GM12878 (cell line): ENCODE data around the gene OVCA2. TPM values are rescaled to one million over a fixed set of nuclear protein-coding genes. Genes with fewer than 3 reads are reported as not detected.

Experiments
- ATAC-seq: fragments of 200-7000 bp; cut with Tn5 transposase; 3 replicates; pipeline ENCODE4 v1.9.1; 2020; ENCODE audit warnings: mild to moderate bottlenecking, moderate library complexity
- BruUV-seq: library from RNA; stranded (reverse); fragments of 400-500 nt; replicated peaks from 2 replicates; lab custom pipeline; 2021; lab: Mats Ljungman, UMichigan
- CTCF ChIA-PET: fragments of 300-600 bp; sonication (Branson Sonifier 250); formaldehyde crosslinking; extraction: SDS; loops from one replicate; lab custom pipeline; 2021; ENCODE audit warnings: inconsistent platforms; lab: Yijun Ruan, JAX
- POLR2A ChIA-PET: fragments of 350-600 bp; formaldehyde crosslinking; extraction: SDS; loops from one replicate; lab custom pipeline; 2021; ENCODE audit warnings: inconsistent platforms; lab: Charles Lee
- RAD21 ChIA-PET: fragments of 300-600 bp; sonication (Branson Sonifier 250); formaldehyde crosslinking; loops from one replicate; lab custom pipeline; 2023; ENCODE audit warnings: antibody characterized with exemption; ENCODE audit not compliant: unreplicated experiment; lab: Charles Lee
- SMC1A ChIA-PET: fragments of 300-600 bp; sonication (Branson Sonifier 250); formaldehyde crosslinking; loops from one replicate; lab custom pipeline; 2023; ENCODE audit not compliant: unreplicated experiment, uncharacterized antibody; lab: Charles Lee
- DNase-seq: peaks from one replicate; pipeline ENCODE4 v3.0.0-alpha.2; 2011; ENCODE audit warnings: low read depth, low spot score
- FAIRE-seq: peaks from 3 replicates; lab custom pipeline; 2011; peaks lifted over from hg19 to GRCh38; lab: Jason Lieb, UNC
- H2AFZ ChIP-seq: 2 replicates; pipeline ENCODE4 v1.6.0; 2011; ENCODE audit warnings: low read depth, low read length, control low read depth; ENCODE audit not compliant: control insufficient read depth
- H3K27ac ChIP-seq: 2 replicates; pipeline ENCODE4 v1.5.1; 2011; ENCODE audit warnings: control low read depth; ENCODE audit not compliant: control insufficient read depth, insufficient read depth
- H3K27me3 ChIP-seq, 2 experiments: replicated peaks in 1 of 2; 2 replicates each; pipeline versions ENCODE4 v1.6.0 to v1.6.1; 2011; ENCODE audit warnings: low read length in 1 of 2; ENCODE audit not compliant: control insufficient read depth in 2 of 2, insufficient read depth in 2 of 2
- H3K36me3 ChIP-seq, 2 experiments: 2 replicates each; pipeline ENCODE4 v1.5.1; 2011; ENCODE audit warnings: low read length in 1 of 2; ENCODE audit not compliant: control insufficient read depth in 2 of 2, insufficient read depth in 2 of 2
- H3K4me1 ChIP-seq: 2 replicates; pipeline ENCODE4 v1.6.1; 2011; ENCODE audit warnings: mild to moderate bottlenecking, low read length, moderate library complexity, mixed read lengths; ENCODE audit not compliant: control insufficient read depth, insufficient read depth
- H3K4me2 ChIP-seq: 2 replicates; pipeline ENCODE4 v1.6.0; 2011; ENCODE audit warnings: control low read depth; ENCODE audit not compliant: control insufficient read depth, insufficient read depth
- H3K4me3 ChIP-seq: fragments of 200-600 bp; sonication (generic); 2 replicates; pipeline ENCODE4 v1.5.1; 2016
- H3K79me2 ChIP-seq: 2 replicates; pipeline ENCODE4 v1.6.0; 2011; ENCODE audit warnings: low read length; ENCODE audit not compliant: control insufficient read depth, insufficient read depth
- H3K9ac ChIP-seq: 2 replicates; pipeline ENCODE4 v1.8.0; 2011; ENCODE audit warnings: low read length, control low read depth, mixed read lengths; ENCODE audit not compliant: control insufficient read depth, insufficient read depth
- H3K9me3 ChIP-seq: replicated peaks from 3 replicates; pipeline ENCODE4 v1.5.1; 2011; ENCODE audit warnings: mild to moderate bottlenecking, low read length; ENCODE audit not compliant: control insufficient read depth, insufficient read depth
- H4K20me1 ChIP-seq: 2 replicates; pipeline ENCODE4 v1.6.0; 2011; ENCODE audit not compliant: control insufficient read depth, insufficient read depth
- POLR2A ChIP-seq: IDR thresholded peaks from 2 replicates; pipeline ENCODE4 v1.6.1; 2011; ENCODE audit warnings: low read depth, mild to moderate bottlenecking, low read length
- RELA ChIP-seq: fragments of 450-650 bp; IDR thresholded peaks from 2 replicates; pipeline ENCODE4 v1.8.0; 2014; ENCODE audit warnings: borderline replicate concordance; ENCODE audit not compliant: partially characterized antibody
- SREBF2 ChIP-seq: IDR thresholded peaks from 2 replicates; pipeline ENCODE4 v1.6.1; 2012; ENCODE audit warnings: mild to moderate bottlenecking, low read length
- WGBS: methylation state at CpG from one replicate; pipeline ENCODE4 v1.1.6; 2016; ENCODE audit warnings: low lambda C conversion rate; ENCODE audit not compliant: insufficient replicate concordance, insufficient coverage; ENCODE audit errors: missing lambda C conversion rate; 5-methylcytosine and 5-hydroxymethylcytosine counted together
- in situ Hi-C: fragments of 300-500 bp; cut with MboI; formaldehyde crosslinking; loops from 9 replicates; pipeline ENCODE4 v1.14.3; 2018; ENCODE audit warnings: mixed read lengths
- intact Hi-C: fragments of 100-400 bp; cut with micrococcal nuclease; formaldehyde crosslinking; loops from one replicate; pipeline ENCODE4 v1.14.2; 2022; ENCODE audit not compliant: unreplicated experiment
- polyA plus RNA-seq, 11 experiments: library from polyadenylated mRNA; depleted of rRNA in 4 of 11; unstranded in 6 of 11; stranded (reverse) in 5 of 11; fragments of >200 nt; fragmentation: Nextera tagmentation in 4 of 11; fragmentation: Illumina TruSeq in 1 of 11; extraction: Ambion mirVana in 4 of 11; extraction: Trizol in 1 of 11; gene quantifications; 1 replicate in 1 of 11; 2 replicates in 10 of 11; pipeline versions ENCODE4 v1.2.1 to v1.2.3, GENCODE V29; 2011 to 2016; ENCODE audit warnings: inconsistent platforms in 2 of 11, missing spikeins in 2 of 11, low read depth in 1 of 11
- total RNA-seq, 4 experiments: library from RNA; depleted of rRNA in 3 of 4; stranded (reverse); fragments of >200 nt in 3 of 4; fragmentation: Illumina TruSeq in 1 of 4; extraction: Trizol in 1 of 4; gene quantifications; 2 replicates each; pipeline versions ENCODE4 v1.2.1 to v1.2.3, GENCODE V29; 2013 to 2021

The OVCA2 gene
- total and polyA plus RNA-seq, 10 of the 15 experiments (the other 5 are each of a cell fraction or from before 2014, with no cell fraction given) = 6.1 to 75.3 (median 40.7) TPM

DNA sequence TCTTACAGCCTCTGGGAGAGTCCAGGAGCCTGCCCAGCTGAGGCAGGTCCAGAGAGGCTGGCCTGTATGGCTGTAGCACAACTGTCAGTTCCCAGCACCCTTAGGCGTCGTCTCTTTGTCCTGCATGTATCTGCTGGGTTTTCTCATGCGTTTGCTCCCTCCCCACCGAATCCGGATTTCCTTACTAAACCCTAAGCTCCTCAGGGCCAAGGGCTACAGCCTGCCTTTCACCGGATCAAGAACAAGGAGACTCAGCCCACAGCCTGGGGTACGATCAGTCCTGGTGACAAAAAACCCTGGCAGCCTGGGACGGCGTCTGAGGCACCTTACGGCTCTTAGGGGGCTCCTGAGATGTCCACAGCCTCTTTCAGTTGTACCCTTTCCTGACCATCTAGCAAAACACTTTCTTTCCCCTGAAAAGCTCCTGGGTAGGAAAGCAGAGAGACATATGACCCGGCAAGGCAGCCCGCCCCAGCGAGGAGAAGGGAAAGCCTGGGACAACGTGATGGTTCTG, 25.3 kb downstream of the OVCA2 start:
- RAD21 ChIA-PET = interaction anchor here (1.2 to 4.7 kb wide), 2 partner anchors 21 to 178 kb away, joined by 6 to 85 read pairs; no protein-coding TSS in a partner anchor
- ATAC-seq = no peak
- Histone ChIP-seq H3K4me1 (peaks cover 55% of the 10 kb centered on the region), H2AFZ (no peak overlapping the region), H3K79me2 (no peaks in the 10 kb centered on the region), H3K27me3 (no peaks in the 10 kb centered on the region), H3K4me3 (no peak overlapping the region), H3K27ac (no peak overlapping the region), H4K20me1 (no peaks in the 10 kb centered on the region), H3K4me2 (no peak overlapping the region), H3K9ac (no peak overlapping the region), H3K9me3 (no peaks in the 10 kb centered on the region), H3K36me3 (peaks cover 18 to 26% of the 10 kb centered on the region in 2 experiments)
- in situ Hi-C loops = loop anchor here (10.0 kb wide), 1 partner anchor 178 kb away; no protein-coding TSS in a partner anchor
- POLR2A ChIA-PET = interaction anchor here (12.5 kb wide), 1 partner anchor 20 kb away, joined by 148 read pairs; no protein-coding TSS in a partner anchor
- no peak for DNase-seq
- BruUV-seq = no TSS peak
- TF ChIP-seq SREBF2 = no peak
- TF ChIP-seq POLR2A = 0 out of 2 replicates have a peak, but pooled peaks have one; percentile 12
- FAIRE-seq = no peak
- CTCF ChIA-PET = interaction anchor here (5.3 to 8.5 kb wide), 3 partner anchors 10 to 178 kb away, joined by 35 to 77 read pairs (median 51); partner anchors contain the start of gene HIC1
- 97% methylated on average over 14 of the region's 14 CpGs for WGBS
- intact Hi-C loops = no loop called here
- SMC1A ChIA-PET = interaction anchor here (1.1 to 4.5 kb wide), 4 partner anchors 9 to 185 kb away, joined by 3 to 30 read pairs (median 14); no protein-coding TSS in a partner anchor

DNA sequence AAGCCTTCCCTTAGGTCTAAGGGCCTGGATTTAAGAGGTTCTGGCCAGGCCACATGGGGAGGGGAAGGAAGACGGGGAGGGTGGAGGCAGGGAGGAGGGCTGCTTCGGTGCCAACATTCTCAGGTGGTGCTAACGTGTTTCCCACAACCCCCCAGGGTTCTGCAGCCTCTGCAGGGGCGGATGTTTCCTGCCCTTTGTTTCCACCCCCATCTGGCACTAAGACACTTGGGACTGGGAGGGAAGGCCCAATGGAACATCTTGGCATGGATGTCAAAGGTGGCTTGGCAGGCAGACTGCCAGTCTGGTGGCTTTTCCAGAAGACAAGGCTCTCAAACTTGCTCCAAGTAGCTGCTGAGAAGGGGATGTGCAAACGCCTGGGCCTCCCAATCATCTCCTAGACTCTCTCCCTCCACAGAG, 25.8 kb downstream of the OVCA2 start:
- no peak for DNase-seq
- intact Hi-C loops = no loop called here

More for the DNA sequence above, 25.8 kb downstream of the OVCA2 start:
- POLR2A ChIA-PET = interaction anchor here (12.5 kb wide), 1 partner anchor 20 kb away, joined by 148 read pairs; no protein-coding TSS in a partner anchor
- CTCF ChIA-PET = interaction anchor here (1.0 to 8.5 kb wide), 4 partner anchors 11 to 202 kb away, joined by 3 to 77 read pairs (median 43); partner anchors contain the start of gene HIC1
- Histone ChIP-seq H2AFZ (no peak overlapping the region), H3K4me1 (peaks cover 52% of the 10 kb centered on the region), H3K9ac (no peak overlapping the region), H3K9me3 (no peaks in the 10 kb centered on the region), H3K4me2 (no peak overlapping the region), H4K20me1 (no peaks in the 10 kb centered on the region), H3K27me3 (no peaks in the 10 kb centered on the region), H3K4me3 (no peak overlapping the region), H3K79me2 (no peaks in the 10 kb centered on the region), H3K36me3 (peaks cover 18 to 26% of the 10 kb centered on the region in 2 experiments), H3K27ac (no peak overlapping the region)
- in situ Hi-C loops = loop anchor here (10.0 kb wide), 1 partner anchor 177 kb away; no protein-coding TSS in a partner anchor
- no TSS peak for BruUV-seq
- SMC1A ChIA-PET = interaction anchor here (1.0 to 6.1 kb wide), 8 partner anchors 9 to 185 kb away, joined by 3 to 107 read pairs (median 14); no protein-coding TSS in a partner anchor
- TF ChIP-seq RELA (no peak), POLR2A (peak; percentile 16; the same call in 1 of the 2 replicates)
- RAD21 ChIA-PET = interaction anchor here (0.7 to 4.7 kb wide), 2 partner anchors 15 to 21 kb away, joined by 5 to 85 read pairs; no protein-coding TSS in a partner anchor
- no peak for ATAC-seq
- no peak for FAIRE-seq
- 90% methylated on average over 5 of the region's 5 CpGs for WGBS
